GM12878 (cell line): ENCODE measurements around the gene KIF5C.

Experiments
- BCL11A ChIP-seq: IDR thresholded peaks from 2 replicates; pipeline ENCODE4 v1.6.1; 2011; ENCODE audit warnings: low read depth, low read length
- CEBPB ChIP-seq, 2 experiments: fragments of 150-350 bp in 1 of 2; IDR thresholded peaks; 2 replicates each; pipeline ENCODE4 v1.6.1; 2012 to 2014; ENCODE audit warnings: low read depth in 2 of 2, low read length in 2 of 2, borderline replicate concordance in 1 of 2, inconsistent platforms in 1 of 2
- ELK1 ChIP-seq: IDR thresholded peaks from 2 replicates; pipeline ENCODE4 v1.6.1; 2012; ENCODE audit warnings: low read depth, low read length, improper control_type of control experiment
- MAX ChIP-seq: IDR thresholded peaks from 2 replicates; pipeline ENCODE4 v1.6.1; 2012; ENCODE audit warnings: low read depth, low read length, improper control_type of control experiment
- MTA3 ChIP-seq: IDR thresholded peaks from 2 replicates; pipeline ENCODE4 v1.6.1; 2012; ENCODE audit warnings: low read length, inconsistent platforms, borderline replicate concordance
- RB1 ChIP-seq: fragments of 450-650 bp; formaldehyde crosslinking; IDR thresholded peaks from 2 replicates; pipeline ENCODE4 v1.6.1; 2017; ENCODE audit warnings: mild to moderate bottlenecking, borderline replicate concordance
- RFX5 ChIP-seq: IDR thresholded peaks from 2 replicates; pipeline ENCODE4 v1.6.1; 2011; ENCODE audit warnings: low read depth, low read length, improper control_type of control experiment
- SMAD5 ChIP-seq: IDR thresholded peaks from 2 replicates; pipeline ENCODE4 v1.6.1; 2016; ENCODE audit warnings: antibody characterized with exemption, low read depth
- SPI1 ChIP-seq: IDR thresholded peaks from 2 replicates; pipeline ENCODE4 v1.6.1; 2011; ENCODE audit warnings: low read depth, mild to moderate bottlenecking, low read length, moderate library complexity, borderline replicate concordance; ENCODE audit not compliant: insufficient read depth
- SRF ChIP-seq, 2 experiments: IDR thresholded peaks; 2 replicates each; pipeline ENCODE4 v1.6.1; 2011; ENCODE audit warnings: low read depth in 2 of 2, low read length in 2 of 2, mild to moderate bottlenecking in 1 of 2, moderate library complexity in 1 of 2
- YY1 ChIP-seq: IDR thresholded peaks from 2 replicates; pipeline ENCODE4 v1.6.1; 2011; ENCODE audit warnings: low read depth, mild to moderate bottlenecking, low read length
- TF ChIP-seq, protein P1 (sequence below): fragments of 450-650 bp; formaldehyde crosslinking; IDR thresholded peaks from 2 replicates; pipeline ENCODE4 v1.4.0; 2020; ENCODE audit warnings: mild to moderate bottlenecking, moderate library complexity
- TF ChIP-seq, protein P2 (sequence below), 3 experiments: IDR thresholded peaks in 2 of 3; conservative IDR thresholded peaks in 1 of 3; 2 replicates each; pipeline ENCODE4 v1.5.1; 2011; ENCODE audit warnings: low read depth in 3 of 3, low read length in 3 of 3, mild to moderate bottlenecking in 3 of 3, control low read depth in 2 of 3, moderate library complexity in 2 of 3, inconsistent platforms in 1 of 3, mixed read lengths in 1 of 3; ENCODE audit not compliant: control insufficient read depth in 2 of 3, insufficient read depth in 1 of 3; ENCODE audit errors: extremely low read depth in 1 of 3
- TF ChIP-seq, protein P3 (sequence below): IDR thresholded peaks from 2 replicates; pipeline ENCODE4 v1.6.1; 2012; ENCODE audit warnings: low read length, inconsistent platforms

- TF ChIP-seq, protein P1, sequence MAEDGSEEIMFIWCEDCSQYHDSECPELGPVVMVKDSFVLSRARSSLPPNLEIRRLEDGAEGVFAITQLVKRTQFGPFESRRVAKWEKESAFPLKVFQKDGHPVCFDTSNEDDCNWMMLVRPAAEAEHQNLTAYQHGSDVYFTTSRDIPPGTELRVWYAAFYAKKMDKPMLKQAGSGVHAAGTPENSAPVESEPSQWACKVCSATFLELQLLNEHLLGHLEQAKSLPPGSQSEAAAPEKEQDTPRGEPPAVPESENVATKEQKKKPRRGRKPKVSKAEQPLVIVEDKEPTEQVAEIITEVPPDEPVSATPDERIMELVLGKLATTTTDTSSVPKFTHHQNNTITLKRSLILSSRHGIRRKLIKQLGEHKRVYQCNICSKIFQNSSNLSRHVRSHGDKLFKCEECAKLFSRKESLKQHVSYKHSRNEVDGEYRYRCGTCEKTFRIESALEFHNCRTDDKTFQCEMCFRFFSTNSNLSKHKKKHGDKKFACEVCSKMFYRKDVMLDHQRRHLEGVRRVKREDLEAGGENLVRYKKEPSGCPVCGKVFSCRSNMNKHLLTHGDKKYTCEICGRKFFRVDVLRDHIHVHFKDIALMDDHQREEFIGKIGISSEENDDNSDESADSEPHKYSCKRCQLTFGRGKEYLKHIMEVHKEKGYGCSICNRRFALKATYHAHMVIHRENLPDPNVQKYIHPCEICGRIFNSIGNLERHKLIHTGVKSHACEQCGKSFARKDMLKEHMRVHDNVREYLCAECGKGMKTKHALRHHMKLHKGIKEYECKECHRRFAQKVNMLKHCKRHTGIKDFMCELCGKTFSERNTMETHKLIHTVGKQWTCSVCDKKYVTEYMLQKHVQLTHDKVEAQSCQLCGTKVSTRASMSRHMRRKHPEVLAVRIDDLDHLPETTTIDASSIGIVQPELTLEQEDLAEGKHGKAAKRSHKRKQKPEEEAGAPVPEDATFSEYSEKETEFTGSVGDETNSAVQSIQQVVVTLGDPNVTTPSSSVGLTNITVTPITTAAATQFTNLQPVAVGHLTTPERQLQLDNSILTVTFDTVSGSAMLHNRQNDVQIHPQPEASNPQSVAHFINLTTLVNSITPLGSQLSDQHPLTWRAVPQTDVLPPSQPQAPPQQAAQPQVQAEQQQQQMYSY (CRISPR knock-in tag) = no peak
- TF ChIP-seq, protein P2, sequence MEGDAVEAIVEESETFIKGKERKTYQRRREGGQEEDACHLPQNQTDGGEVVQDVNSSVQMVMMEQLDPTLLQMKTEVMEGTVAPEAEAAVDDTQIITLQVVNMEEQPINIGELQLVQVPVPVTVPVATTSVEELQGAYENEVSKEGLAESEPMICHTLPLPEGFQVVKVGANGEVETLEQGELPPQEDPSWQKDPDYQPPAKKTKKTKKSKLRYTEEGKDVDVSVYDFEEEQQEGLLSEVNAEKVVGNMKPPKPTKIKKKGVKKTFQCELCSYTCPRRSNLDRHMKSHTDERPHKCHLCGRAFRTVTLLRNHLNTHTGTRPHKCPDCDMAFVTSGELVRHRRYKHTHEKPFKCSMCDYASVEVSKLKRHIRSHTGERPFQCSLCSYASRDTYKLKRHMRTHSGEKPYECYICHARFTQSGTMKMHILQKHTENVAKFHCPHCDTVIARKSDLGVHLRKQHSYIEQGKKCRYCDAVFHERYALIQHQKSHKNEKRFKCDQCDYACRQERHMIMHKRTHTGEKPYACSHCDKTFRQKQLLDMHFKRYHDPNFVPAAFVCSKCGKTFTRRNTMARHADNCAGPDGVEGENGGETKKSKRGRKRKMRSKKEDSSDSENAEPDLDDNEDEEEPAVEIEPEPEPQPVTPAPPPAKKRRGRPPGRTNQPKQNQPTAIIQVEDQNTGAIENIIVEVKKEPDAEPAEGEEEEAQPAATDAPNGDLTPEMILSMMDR (IDR thresholded peaks at IDR 0.05 in 2 of 3, conservative IDR thresholded peaks at IDR 0.05 in 1 of 3; ENCODE audit: control insufficient read depth in 2 of 3, extremely low read depth in 1 of 3, insufficient read depth in 1 of 3, low read depth in 3 of 3, low read length in 3 of 3) = no peak
- no peak for TF ChIP-seq YY1
- no peak for TF ChIP-seq SMAD5
- no peak for TF ChIP-seq MTA3
- TF ChIP-seq MAX = no peak
- TF ChIP-seq, protein P3, sequence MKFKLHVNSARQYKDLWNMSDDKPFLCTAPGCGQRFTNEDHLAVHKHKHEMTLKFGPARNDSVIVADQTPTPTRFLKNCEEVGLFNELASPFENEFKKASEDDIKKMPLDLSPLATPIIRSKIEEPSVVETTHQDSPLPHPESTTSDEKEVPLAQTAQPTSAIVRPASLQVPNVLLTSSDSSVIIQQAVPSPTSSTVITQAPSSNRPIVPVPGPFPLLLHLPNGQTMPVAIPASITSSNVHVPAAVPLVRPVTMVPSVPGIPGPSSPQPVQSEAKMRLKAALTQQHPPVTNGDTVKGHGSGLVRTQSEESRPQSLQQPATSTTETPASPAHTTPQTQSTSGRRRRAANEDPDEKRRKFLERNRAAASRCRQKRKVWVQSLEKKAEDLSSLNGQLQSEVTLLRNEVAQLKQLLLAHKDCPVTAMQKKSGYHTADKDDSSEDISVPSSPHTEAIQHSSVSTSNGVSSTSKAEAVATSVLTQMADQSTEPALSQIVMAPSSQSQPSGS = no peak
- TF ChIP-seq RB1 = no peak
- no peak for TF ChIP-seq SPI1
- TF ChIP-seq SRF (IDR thresholded peaks at IDR 0.05; ENCODE audit: low read depth in 2 of 2, low read length in 2 of 2) = no peak
- no peak for TF ChIP-seq ELK1
- no peak for TF ChIP-seq CEBPB (IDR thresholded peaks at IDR 0.05; ENCODE audit: borderline replicate concordance in 1 of 2, low read depth in 2 of 2, low read length in 2 of 2)
- TF ChIP-seq BCL11A = no peak
- no peak for TF ChIP-seq RFX5
These were observed 93.3 kb downstream of the KIF5C start for GRCh38 chr2:148968301-148968700.
